ENCODE data around the gene TPSB2.

TPSB2 gene

GRCh38 chr16:1277151-1277598 lies 47.2 kb upstream of the TPSB2 start:
- H3K27ac ChIP-seq (replicated peaks) = no peak overlapping the region
- TF ChIP-seq POLR2AphosphoS5 (IDR thresholded peaks at IDR 0.05; ENCODE audit: low read depth) (no peak), GABPA (IDR thresholded peaks at IDR 0.05; ENCODE audit: low read depth) (no peak), SPI1 (IDR thresholded peaks at IDR 0.05; ENCODE audit: borderline replicate concordance, low read depth) (no peak)
- TF ChIP-seq, protein P1, sequence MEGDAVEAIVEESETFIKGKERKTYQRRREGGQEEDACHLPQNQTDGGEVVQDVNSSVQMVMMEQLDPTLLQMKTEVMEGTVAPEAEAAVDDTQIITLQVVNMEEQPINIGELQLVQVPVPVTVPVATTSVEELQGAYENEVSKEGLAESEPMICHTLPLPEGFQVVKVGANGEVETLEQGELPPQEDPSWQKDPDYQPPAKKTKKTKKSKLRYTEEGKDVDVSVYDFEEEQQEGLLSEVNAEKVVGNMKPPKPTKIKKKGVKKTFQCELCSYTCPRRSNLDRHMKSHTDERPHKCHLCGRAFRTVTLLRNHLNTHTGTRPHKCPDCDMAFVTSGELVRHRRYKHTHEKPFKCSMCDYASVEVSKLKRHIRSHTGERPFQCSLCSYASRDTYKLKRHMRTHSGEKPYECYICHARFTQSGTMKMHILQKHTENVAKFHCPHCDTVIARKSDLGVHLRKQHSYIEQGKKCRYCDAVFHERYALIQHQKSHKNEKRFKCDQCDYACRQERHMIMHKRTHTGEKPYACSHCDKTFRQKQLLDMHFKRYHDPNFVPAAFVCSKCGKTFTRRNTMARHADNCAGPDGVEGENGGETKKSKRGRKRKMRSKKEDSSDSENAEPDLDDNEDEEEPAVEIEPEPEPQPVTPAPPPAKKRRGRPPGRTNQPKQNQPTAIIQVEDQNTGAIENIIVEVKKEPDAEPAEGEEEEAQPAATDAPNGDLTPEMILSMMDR (IDR thresholded peaks at IDR 0.05; ENCODE audit: insufficient read depth, low read length) = no peak
- TF ChIP-seq, protein P2, sequence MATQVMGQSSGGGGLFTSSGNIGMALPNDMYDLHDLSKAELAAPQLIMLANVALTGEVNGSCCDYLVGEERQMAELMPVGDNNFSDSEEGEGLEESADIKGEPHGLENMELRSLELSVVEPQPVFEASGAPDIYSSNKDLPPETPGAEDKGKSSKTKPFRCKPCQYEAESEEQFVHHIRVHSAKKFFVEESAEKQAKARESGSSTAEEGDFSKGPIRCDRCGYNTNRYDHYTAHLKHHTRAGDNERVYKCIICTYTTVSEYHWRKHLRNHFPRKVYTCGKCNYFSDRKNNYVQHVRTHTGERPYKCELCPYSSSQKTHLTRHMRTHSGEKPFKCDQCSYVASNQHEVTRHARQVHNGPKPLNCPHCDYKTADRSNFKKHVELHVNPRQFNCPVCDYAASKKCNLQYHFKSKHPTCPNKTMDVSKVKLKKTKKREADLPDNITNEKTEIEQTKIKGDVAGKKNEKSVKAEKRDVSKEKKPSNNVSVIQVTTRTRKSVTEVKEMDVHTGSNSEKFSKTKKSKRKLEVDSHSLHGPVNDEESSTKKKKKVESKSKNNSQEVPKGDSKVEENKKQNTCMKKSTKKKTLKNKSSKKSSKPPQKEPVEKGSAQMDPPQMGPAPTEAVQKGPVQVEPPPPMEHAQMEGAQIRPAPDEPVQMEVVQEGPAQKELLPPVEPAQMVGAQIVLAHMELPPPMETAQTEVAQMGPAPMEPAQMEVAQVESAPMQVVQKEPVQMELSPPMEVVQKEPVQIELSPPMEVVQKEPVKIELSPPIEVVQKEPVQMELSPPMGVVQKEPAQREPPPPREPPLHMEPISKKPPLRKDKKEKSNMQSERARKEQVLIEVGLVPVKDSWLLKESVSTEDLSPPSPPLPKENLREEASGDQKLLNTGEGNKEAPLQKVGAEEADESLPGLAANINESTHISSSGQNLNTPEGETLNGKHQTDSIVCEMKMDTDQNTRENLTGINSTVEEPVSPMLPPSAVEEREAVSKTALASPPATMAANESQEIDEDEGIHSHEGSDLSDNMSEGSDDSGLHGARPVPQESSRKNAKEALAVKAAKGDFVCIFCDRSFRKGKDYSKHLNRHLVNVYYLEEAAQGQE (IDR thresholded peaks at IDR 0.05; ENCODE audit: insufficient replicate concordance, low read depth) = no peak
- no peak for DNase-seq (ENCODE audit: low read depth in 1 of 2, low spot score in 1 of 2)
- peaks cover 9% of the 10 kb centered on the region for H3K27me3 ChIP-seq (ENCODE audit: insufficient read depth, poor library complexity, severe bottlenecking)
- no peak overlapping the region for H3K4me3 ChIP-seq (replicated peaks; ENCODE audit: insufficient read depth, low read length)

- TF ChIP-seq SPI1 (IDR thresholded peaks at IDR 0.05; ENCODE audit: borderline replicate concordance, low read depth) (no peak), GABPA (IDR thresholded peaks at IDR 0.05; ENCODE audit: low read depth) (no peak), POLR2AphosphoS5 (IDR thresholded peaks at IDR 0.05; ENCODE audit: low read depth) (no peak)
- TF ChIP-seq, protein P2 (IDR thresholded peaks at IDR 0.05; ENCODE audit: insufficient replicate concordance, low read depth) = no peak
- TF ChIP-seq, protein P1 (IDR thresholded peaks at IDR 0.05; ENCODE audit: insufficient read depth, low read length) = no peak
- no peak for DNase-seq (ENCODE audit: low read depth in 1 of 2, low spot score in 1 of 2)
- H3K27me3 ChIP-seq (ENCODE audit: insufficient read depth, poor library complexity, severe bottlenecking) = peaks cover 9% of the 10 kb centered on the region
- no peak overlapping the region for H3K27ac ChIP-seq (replicated peaks)
- no peak overlapping the region for H3K4me3 ChIP-seq (replicated peaks; ENCODE audit: insufficient read depth, low read length)
These were observed 46.5 kb upstream of the TPSB2 start for GRCh38 chr16:1276580-1276878.

DNA sequence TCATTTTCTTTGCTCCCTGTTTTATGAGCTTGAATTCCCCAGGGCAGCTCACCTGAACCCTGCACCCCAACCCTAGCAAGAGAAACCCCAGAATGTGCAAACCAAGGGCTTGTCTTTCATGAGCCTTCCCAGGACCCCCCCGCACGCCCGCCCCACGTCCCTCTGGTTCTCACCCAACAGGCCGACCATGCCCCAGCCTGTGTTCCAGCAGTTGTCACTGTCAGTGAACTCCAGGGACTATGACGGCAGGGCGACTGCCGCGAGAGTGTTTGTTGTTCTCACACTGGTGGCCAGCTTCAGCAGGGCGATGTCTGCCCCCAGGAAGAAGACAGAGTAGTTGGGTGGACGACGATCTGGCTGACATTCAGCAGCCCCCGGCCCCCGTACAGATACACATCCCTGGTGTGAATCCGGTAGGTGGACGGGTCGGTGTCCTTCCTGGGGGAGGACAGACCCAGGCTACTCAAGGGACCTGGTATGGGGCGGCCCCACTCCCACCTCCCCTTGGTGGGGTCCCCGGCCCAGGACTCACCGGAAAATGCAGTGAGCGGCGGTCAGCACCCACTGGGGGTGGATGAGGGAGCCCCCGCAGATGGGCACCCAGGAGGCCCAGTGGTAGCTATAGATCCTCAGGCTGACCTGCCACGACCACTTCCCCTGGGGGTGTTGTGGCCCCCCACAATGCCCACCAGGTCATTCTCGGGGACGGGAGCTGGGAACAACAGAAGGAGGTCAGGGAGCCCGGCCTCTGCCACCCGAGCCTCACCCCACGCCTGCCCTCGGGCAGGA lies 46.0 kb upstream of the TPSB2 start:
- Histone ChIP-seq H3K27ac (replicated peaks) (no peak overlapping the region), H3K27me3 (ENCODE audit: insufficient read depth, poor library complexity, severe bottlenecking) (peaks cover 9% of the 10 kb centered on the region), H3K4me3 (replicated peaks; ENCODE audit: insufficient read depth, low read length) (no peak overlapping the region)
- DNase-seq (ENCODE audit: low read depth in 1 of 2, low spot score in 1 of 2) = no peak
- no peak for TF ChIP-seq POLR2AphosphoS5 (IDR thresholded peaks at IDR 0.05; ENCODE audit: low read depth)

DNA sequence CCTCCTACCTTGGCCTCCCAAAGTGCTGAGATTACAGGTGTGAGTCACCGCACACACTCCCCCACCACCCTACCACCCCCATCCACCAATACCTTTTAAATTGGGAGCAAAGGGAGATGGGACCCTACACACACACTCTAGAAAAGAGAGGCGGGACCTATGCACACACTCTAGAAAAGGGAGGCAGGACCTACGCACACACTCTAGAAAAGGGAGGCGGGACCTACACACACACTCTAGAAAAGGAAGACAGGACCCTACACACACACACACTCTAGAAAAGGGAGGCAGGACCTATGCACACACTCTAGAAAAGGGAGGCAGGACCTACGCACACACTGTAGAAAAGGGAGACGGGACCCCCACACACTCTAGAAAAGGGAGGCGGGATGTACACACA lies 44.8 kb upstream of the TPSB2 start:
- Histone ChIP-seq H3K27ac (replicated peaks) (no peak overlapping the region), H3K4me3 (replicated peaks; ENCODE audit: insufficient read depth, low read length) (no peak overlapping the region), H3K27me3 (ENCODE audit: insufficient read depth, poor library complexity, severe bottlenecking) (peaks cover 9% of the 10 kb centered on the region)
- no peak for DNase-seq (ENCODE audit: low read depth in 1 of 2, low spot score in 1 of 2)
- TF ChIP-seq, protein P2 (IDR thresholded peaks at IDR 0.05; ENCODE audit: insufficient replicate concordance, low read depth) = no peak
- TF ChIP-seq GABPA (IDR thresholded peaks at IDR 0.05; ENCODE audit: low read depth) (no peak), SPI1 (IDR thresholded peaks at IDR 0.05; ENCODE audit: borderline replicate concordance, low read depth) (no peak)
- TF ChIP-seq, protein P1 (IDR thresholded peaks at IDR 0.05; ENCODE audit: insufficient read depth, low read length) = no peak

All from HL-60 (cell line).